C4-2B (cell line): ENCODE measurements around the gene EIF4A3.

Experiments used
- H3K27ac ChIP-seq: fragments of 450-650 bp; 2 replicates; pipeline ENCODE4 v1.5.1; 2017
- CTCF ChIP-seq: fragments of 450-650 bp; conservative IDR thresholded peaks from 2 replicates; pipeline ENCODE4 v1.5.1; 2017; ENCODE audit warnings: mild to moderate bottlenecking
- ZFX ChIP-seq: fragments of 450-650 bp; IDR thresholded peaks from 2 replicates; pipeline ENCODE4 v1.6.1; 2017

Gene EIF4A3

GRCh38 chr17:80145076-80146075 lies 1.6 kb downstream of the EIF4A3 start:
- no peak for TF ChIP-seq CTCF
- TF ChIP-seq ZFX: no peak
- H3K27ac ChIP-seq: peak overlapping the region; percentile 90

DNA sequence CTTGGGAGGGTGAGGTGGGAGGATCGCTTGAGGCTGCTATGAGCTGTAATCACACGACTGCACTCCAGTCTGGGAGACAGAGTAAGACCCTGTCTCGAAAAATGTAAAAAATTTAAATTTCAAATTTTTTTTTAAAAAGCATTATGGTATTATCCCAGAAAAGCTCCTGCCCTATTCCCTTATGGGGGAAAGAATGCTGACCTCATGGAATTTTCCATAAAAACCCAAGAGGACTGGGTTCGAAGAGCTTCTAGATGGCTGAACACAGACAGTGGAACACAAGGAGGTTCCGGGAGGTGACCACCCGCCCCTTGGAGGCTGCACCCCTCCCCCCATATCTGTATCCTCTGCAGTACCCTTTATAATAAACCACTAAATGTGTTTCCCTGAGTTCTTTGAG lies 4.0 kb downstream of the EIF4A3 start:
- no peak overlapping the region for H3K27ac ChIP-seq
- TF ChIP-seq ZFX (no peak), CTCF (no peak)

DNA sequence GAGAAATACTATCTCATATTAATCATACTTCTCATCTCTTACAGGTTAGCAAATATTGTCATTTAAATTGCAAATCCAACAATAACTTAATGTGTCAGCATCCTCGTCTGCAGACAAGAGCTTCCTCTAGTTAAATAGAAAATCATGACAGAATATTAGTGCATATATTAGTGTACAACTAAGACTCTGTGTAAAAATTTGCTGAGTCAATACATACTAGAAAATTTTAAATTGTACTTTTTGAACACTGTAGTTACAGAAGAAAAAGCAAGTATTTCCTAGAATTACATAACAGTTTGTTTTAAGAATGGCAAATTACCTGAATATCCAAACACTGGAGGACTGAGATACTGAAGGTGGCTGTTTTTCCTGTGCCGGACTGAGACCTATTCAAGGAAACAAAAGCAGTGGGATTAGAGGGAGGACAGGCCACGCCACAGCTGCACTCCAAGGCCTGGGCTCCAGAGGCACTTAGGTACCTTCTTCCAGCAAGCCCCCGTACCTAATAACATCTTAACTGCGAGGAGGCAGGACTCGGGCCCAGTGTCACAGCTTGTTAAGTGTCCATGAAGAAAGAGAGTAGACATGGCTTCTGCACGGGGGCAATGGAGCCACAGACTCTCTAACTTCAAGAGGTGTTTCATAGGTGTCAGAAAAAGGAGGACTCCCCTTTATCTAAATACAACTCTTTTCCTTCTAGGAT lies 5.3 kb downstream of the EIF4A3 start:
- H3K27ac ChIP-seq: no peak overlapping the region
- TF ChIP-seq ZFX: no peak
- TF ChIP-seq CTCF: no peak

DNA sequence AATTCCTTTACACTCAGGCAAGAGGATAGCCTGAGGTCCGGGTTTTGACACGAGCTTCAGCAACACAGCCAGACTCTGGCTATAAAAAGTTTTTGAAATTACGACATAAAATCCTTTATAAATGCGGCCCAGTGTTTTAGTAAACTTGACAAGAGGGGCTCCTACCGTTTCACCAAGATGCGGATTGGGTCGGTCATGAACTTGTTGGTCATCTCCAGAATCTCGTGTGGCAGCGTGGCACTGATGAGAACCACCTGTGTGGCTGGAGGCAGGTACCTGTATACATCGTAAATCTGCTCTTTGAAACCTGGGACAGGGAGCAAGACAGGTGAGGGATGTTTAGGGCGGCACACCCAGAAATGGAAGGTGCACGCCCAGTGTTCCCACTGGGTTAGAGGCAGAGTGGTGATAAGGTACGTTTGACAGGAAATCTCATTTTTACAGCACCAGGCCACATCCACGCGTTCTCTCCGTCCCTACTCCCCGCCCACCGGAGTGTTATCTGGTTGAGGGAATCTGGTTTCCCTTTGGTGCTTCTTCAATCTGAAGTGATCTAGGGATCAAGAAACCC lies 8.0 kb downstream of the EIF4A3 start:
- TF ChIP-seq ZFX (no peak), CTCF (no peak)
- no peak overlapping the region for H3K27ac ChIP-seq

- TF ChIP-seq ZFX: no peak
- TF ChIP-seq CTCF: no peak
- no peak overlapping the region for H3K27ac ChIP-seq
These were observed 9.8 kb downstream of the EIF4A3 start for GRCh38 chr17:80137131-80137530.

GRCh38 chr17:80133626-80133970 lies 13.3 kb downstream of the EIF4A3 start:
- peak overlapping the region; percentile 1; the same call in 1 of the 2 replicates for H3K27ac ChIP-seq
- TF ChIP-seq CTCF (no peak), ZFX (no peak)
